Activated CD4-positive, alpha-beta memory T cell treated with anti-CD3 and anti-CD28 coated beads for 36 hours (primary cell): ENCODE results near the gene USP15. TPM values are rescaled to one million over a fixed set of nuclear protein-coding genes. Genes with fewer than 3 reads are reported as not detected.
A peak's percentile ranks its signal among the peaks of the same experiment; 100 is the strongest.
"Not testable (repeated sequence)": the region's sequence is repeated elsewhere in the genome, so short reads cannot be mapped to it uniquely, and the experiment has no call there.

ENCODE experiments used
- CTCF ChIA-PET: fragments of 350-600 bp; sonication (Branson Sonifier 250); formaldehyde crosslinking; loops from one replicate; lab custom pipeline; 2021; ENCODE audit warnings: antibody characterized with exemption, inconsistent platforms; lab: Charles Lee
- POLR2A ChIA-PET: fragments of 350-600 bp; sonication (Branson Sonifier 250); formaldehyde crosslinking; loops from one replicate; lab custom pipeline; 2021; ENCODE audit warnings: antibody characterized with exemption; lab: Charles Lee
- DNase-seq: peaks from one replicate; pipeline ENCODE4 v3.0.0-alpha.2; 2020
- H3K27ac Mint-ChIP-seq: one replicate; pipeline ENCODE4 v1.8.0; 2021; ENCODE audit warnings: mixed read lengths
- H3K27me3 Mint-ChIP-seq: one replicate; pipeline ENCODE4 v1.8.0; 2021; ENCODE audit warnings: mixed read lengths
- H3K36me3 Mint-ChIP-seq: one replicate; pipeline ENCODE4 v1.8.0; 2021; ENCODE audit warnings: mixed read lengths
- H3K4me1 Mint-ChIP-seq: one replicate; pipeline ENCODE4 v1.8.0; 2021; ENCODE audit warnings: low read depth, mixed read lengths
- H3K4me3 Mint-ChIP-seq: one replicate; pipeline ENCODE4 v1.8.0; 2021; ENCODE audit warnings: mild to moderate bottlenecking, mixed read lengths
- H3K9me3 Mint-ChIP-seq: one replicate; pipeline ENCODE4 v1.8.0; 2021; ENCODE audit warnings: mixed read lengths
- intact Hi-C: fragments of 100-400 bp; cut with micrococcal nuclease; formaldehyde crosslinking; loops from one replicate; pipeline ENCODE4 v1.15.1; 2023
- total RNA-seq, 2 experiments: library from RNA; stranded (reverse); gene quantifications; one replicate each; pipeline ENCODE4 v1.2.3, GENCODE V29; 2021

Gene USP15
- total RNA-seq, 2 experiments from 2014 or later: 76.8 to 82.8 TPM

DNA sequence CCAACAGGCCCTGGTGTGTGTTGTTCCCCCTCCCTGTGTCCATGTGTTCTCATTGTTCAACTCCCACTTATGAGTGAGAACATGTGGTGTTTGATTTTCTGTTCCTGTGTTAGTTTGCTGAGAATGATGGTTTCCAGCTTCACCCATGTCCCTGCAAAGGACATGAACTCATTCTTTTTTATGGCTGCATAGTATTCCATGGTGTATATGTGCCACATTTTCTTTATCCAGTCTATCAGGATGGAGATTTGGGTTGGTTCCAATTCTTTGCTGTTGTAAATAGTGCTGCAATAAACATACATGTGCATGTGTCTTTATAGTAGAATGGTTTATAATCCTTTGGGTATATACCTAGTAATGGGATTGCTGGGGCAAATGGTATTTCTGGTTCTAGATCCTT, 77.4 kb downstream of the USP15 start:
- intact Hi-C loops, CTCF ChIA-PET, DNase-seq, H3K27ac Mint-ChIP-seq, H3K4me3 Mint-ChIP-seq, POLR2A ChIA-PET, H3K27me3 Mint-ChIP-seq: not testable (repeated sequence)
- H3K4me1 Mint-ChIP-seq: peaks cover 32% of the 10 kb centered on the region
- peaks cover 67% of the 10 kb centered on the region for H3K36me3 Mint-ChIP-seq
- H3K9me3 Mint-ChIP-seq: peaks cover 15% of the 10 kb centered on the region

- H3K27ac Mint-ChIP-seq, DNase-seq, POLR2A ChIA-PET, intact Hi-C loops, H3K4me3 Mint-ChIP-seq, H3K27me3 Mint-ChIP-seq: not testable (repeated sequence)
- CTCF ChIA-PET: interaction anchor here (0.9 kb wide), 1 partner anchor 11 kb away, joined by 3 read pairs; no protein-coding TSS in a partner anchor
- Mint-ChIP-seq H3K4me1 (peaks cover 50% of the 10 kb centered on the region), H3K9me3 (peaks cover 12% of the 10 kb centered on the region), H3K36me3 (peaks cover 73% of the 10 kb centered on the region)
These were observed 82.6 kb downstream of the USP15 start for GRCh38 chr12:62342614-62343303.

GRCh38 chr12:62343304-62344120, 83.3 kb downstream of the USP15 start:
- CTCF ChIA-PET: interaction anchor here (0.9 kb wide), 1 partner anchor 11 kb away, joined by 3 read pairs; no protein-coding TSS in a partner anchor
- H3K27me3 Mint-ChIP-seq, H3K4me3 Mint-ChIP-seq, H3K9me3 Mint-ChIP-seq, intact Hi-C loops, H3K27ac Mint-ChIP-seq, POLR2A ChIA-PET, DNase-seq: not testable (repeated sequence)
- Mint-ChIP-seq H3K36me3 (peaks cover 65% of the 10 kb centered on the region), H3K4me1 (peaks cover 48% of the 10 kb centered on the region)

DNA sequence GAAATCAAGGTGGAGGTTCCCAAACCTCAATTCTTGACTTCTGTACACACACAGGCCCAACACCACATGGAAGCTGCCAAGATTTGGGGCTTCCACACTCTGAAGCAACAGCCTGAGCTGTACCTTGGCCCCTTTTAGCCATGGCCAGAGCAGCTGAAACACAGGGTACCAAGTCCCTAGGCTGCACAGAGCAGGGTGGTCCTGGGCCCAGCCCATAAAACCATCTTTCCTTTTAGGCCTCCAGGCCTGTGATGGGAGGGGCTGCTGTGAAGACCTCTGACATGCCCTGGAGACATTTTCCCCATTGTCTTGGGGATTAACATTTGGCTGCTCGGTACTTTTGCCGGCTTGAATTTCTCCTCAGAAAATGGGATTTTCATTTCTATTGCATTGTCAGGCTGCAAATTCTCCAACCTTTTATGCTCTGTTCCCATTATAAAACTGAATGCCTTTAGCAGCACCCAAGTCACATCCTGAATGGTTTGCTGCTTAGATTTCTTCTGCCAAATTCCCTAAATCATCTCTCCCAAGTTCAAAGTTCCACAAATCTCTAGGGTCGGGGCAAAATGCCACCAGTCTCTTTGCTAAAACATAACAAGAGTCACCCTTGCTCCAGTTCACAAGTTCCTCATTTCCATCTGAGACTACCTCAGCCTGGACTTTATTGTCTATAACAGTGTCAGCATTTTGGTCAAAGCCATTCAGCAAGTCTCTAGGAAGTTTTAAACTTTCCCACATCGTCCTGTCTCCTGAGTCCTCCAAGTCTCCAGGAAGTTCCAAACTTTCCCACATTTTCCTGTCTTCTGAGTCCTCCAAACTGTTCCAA, 84.7 kb downstream of the USP15 start:
- DNase-seq, H3K9me3 Mint-ChIP-seq, intact Hi-C loops, H3K27ac Mint-ChIP-seq, POLR2A ChIA-PET, H3K4me3 Mint-ChIP-seq, H3K27me3 Mint-ChIP-seq: not testable (repeated sequence)
- Mint-ChIP-seq H3K4me1 (peaks cover 37% of the 10 kb centered on the region), H3K36me3 (peaks cover 59% of the 10 kb centered on the region)
- CTCF ChIA-PET: interaction anchor here (0.7 kb wide), 1 partner anchor 20 kb away, joined by 3 read pairs; no protein-coding TSS in a partner anchor

- POLR2A ChIA-PET: no interaction called here
- Mint-ChIP-seq H3K4me1 (peaks cover 30% of the 10 kb centered on the region), H3K36me3 (peaks cover 54% of the 10 kb centered on the region), H3K27ac (peak overlapping the region; percentile 3), H3K4me3 (no peak overlapping the region), H3K9me3 (peaks cover 5% of the 10 kb centered on the region), H3K27me3 (no peaks in the 10 kb centered on the region)
- intact Hi-C loops: no loop called here
- CTCF ChIA-PET: interaction anchor here (0.7 kb wide), 1 partner anchor 21 kb away, joined by 3 read pairs; no protein-coding TSS in a partner anchor
- DNase-seq: no peak
These were observed 85.5 kb downstream of the USP15 start for GRCh38 chr12:62345667-62346066.

DNA sequence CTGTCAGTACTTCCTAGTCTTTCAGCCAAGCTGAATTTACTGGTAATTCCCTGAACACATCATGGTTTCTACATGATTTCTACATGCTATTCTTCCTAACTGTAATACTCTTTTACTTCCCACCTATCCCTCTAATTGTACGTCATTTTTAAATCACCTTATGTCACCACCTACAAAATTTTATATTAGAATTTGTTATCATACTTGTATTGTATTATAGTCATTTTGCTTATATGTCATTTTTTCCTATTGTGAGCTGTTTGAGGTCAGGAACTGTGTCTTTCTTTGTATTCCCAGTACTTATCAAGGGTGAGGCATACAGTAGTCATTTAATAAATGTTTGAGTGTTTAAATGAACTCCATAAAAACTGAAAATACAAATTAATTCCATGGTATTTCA, 86.6 kb downstream of the USP15 start:
- no peaks in the 10 kb centered on the region for H3K27me3 Mint-ChIP-seq
- peaks cover 51% of the 10 kb centered on the region for H3K36me3 Mint-ChIP-seq
- ChIA-PET CTCF (no interaction called here), POLR2A (no interaction called here)
- H3K4me3 Mint-ChIP-seq: no peak overlapping the region
- H3K9me3 Mint-ChIP-seq: peaks cover 5% of the 10 kb centered on the region
- H3K4me1 Mint-ChIP-seq: peaks cover 26% of the 10 kb centered on the region
- H3K27ac Mint-ChIP-seq: no peak overlapping the region
- no peak for DNase-seq
- intact Hi-C loops: no loop called here

- Mint-ChIP-seq H3K27ac (no peak overlapping the region), H3K4me3 (no peak overlapping the region), H3K27me3 (no peaks in the 10 kb centered on the region), H3K36me3 (peaks cover 39% of the 10 kb centered on the region), H3K4me1 (peaks cover 24% of the 10 kb centered on the region), H3K9me3 (peaks cover 5% of the 10 kb centered on the region)
- no peak for DNase-seq
- CTCF ChIA-PET: no interaction called here
- intact Hi-C loops: no loop called here
- POLR2A ChIA-PET: no interaction called here
These were observed 87.9 kb downstream of the USP15 start for GRCh38 chr12:62347922-62348650.

GRCh38 chr12:62350554-62350953, 90.3 kb downstream of the USP15 start:
- H3K27ac Mint-ChIP-seq: no peak overlapping the region
- no peak overlapping the region for H3K4me3 Mint-ChIP-seq
- peaks cover 17% of the 10 kb centered on the region for H3K36me3 Mint-ChIP-seq
- POLR2A ChIA-PET: interaction anchor here (1.2 kb wide), 1 partner anchor 91 kb away, joined by 4 read pairs; no protein-coding TSS in a partner anchor
- no peaks in the 10 kb centered on the region for H3K27me3 Mint-ChIP-seq
- peaks cover 3% of the 10 kb centered on the region for H3K9me3 Mint-ChIP-seq
- DNase-seq: no peak
- H3K4me1 Mint-ChIP-seq: peaks cover 13% of the 10 kb centered on the region
- intact Hi-C loops: loop anchor here (2.0 kb wide), 1 partner anchor 90 kb away; the partner anchor contains the start of gene USP15
- CTCF ChIA-PET: interaction anchor here (0.7 to 1.0 kb wide), 2 partner anchors 22 to 231 kb away, joined by 3 read pairs; no protein-coding TSS in a partner anchor

- H3K4me3 Mint-ChIP-seq: no peak overlapping the region
- no peaks in the 10 kb centered on the region for H3K27me3 Mint-ChIP-seq
- no peak for DNase-seq
- H3K9me3 Mint-ChIP-seq: no peaks in the 10 kb centered on the region
- intact Hi-C loops: loop anchor here (2.0 kb wide), 1 partner anchor 91 kb away; the partner anchor contains the start of gene USP15
- H3K36me3 Mint-ChIP-seq: peaks cover 18% of the 10 kb centered on the region
- H3K4me1 Mint-ChIP-seq: peaks cover 9% of the 10 kb centered on the region
- ChIA-PET CTCF (no interaction called here), POLR2A (no interaction called here)
- no peak overlapping the region for H3K27ac Mint-ChIP-seq
These were observed 91.1 kb downstream of the USP15 start for GRCh38 chr12:62351326-62351725.

GRCh38 chr12:62361048-62361447, 100.8 kb downstream of the USP15 start:
- POLR2A ChIA-PET: no interaction called here
- Mint-ChIP-seq H3K27ac (no peak overlapping the region), H3K4me1 (peaks cover 4% of the 10 kb centered on the region), H3K27me3 (no peaks in the 10 kb centered on the region), H3K4me3 (no peak overlapping the region), H3K9me3 (peaks cover 16% of the 10 kb centered on the region), H3K36me3 (peaks cover 41% of the 10 kb centered on the region)
- DNase-seq: no peak
- intact Hi-C loops: no loop called here
- CTCF ChIA-PET: no interaction called here

DNA sequence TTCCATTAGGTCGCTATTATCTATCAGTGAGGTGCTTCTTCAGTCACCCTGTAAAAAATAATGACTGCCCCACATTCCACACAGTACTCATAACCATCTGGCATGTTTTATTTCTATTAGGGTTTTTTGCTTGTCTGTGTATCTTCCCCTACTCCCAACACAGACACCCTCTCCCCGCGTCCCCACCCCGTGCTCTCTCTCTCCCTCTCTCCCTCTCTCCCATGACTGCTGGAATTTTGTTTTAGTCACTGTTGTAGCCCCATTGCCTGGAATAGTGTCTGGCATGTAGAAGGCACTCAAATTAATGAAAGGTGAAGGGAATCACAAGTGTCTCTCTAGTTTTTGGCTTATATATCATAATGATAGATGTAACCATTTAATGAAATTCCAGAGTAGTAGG, 103.3 kb downstream of the USP15 start:
- Mint-ChIP-seq H3K4me1 (peaks cover 23% of the 10 kb centered on the region), H3K9me3 (peaks cover 18% of the 10 kb centered on the region), H3K27ac (no peak overlapping the region), H3K27me3 (no peaks in the 10 kb centered on the region), H3K4me3 (no peak overlapping the region), H3K36me3 (peaks cover 55% of the 10 kb centered on the region)
- no peak for DNase-seq
- CTCF ChIA-PET: no interaction called here
- POLR2A ChIA-PET: no interaction called here
- intact Hi-C loops: no loop called here
